ACC112 (cell line): ENCODE data around the gene CASR.
"Not testable (repeated sequence)": the region's sequence is repeated elsewhere in the genome, so short reads cannot be mapped to it uniquely, and the experiment has no call there.

Source experiments
- H2AFZ ChIP-seq: fragments of 200-600 bp; sonication (generic); one replicate; pipeline ENCODE4 v1.6.0; 2017; ENCODE audit warnings: antibody characterized with exemption, low read length; ENCODE audit not compliant: unreplicated experiment
- H3K27ac ChIP-seq: fragments of 200-600 bp; sonication (generic); 2 replicates; pipeline ENCODE4 v1.5.1; 2014; ENCODE audit warnings: low read depth, mild to moderate bottlenecking, antibody characterized with exemption, low read length, moderate library complexity
- H3K27me3 ChIP-seq: fragments of 200-600 bp; sonication (generic); 2 replicates; pipeline ENCODE4 v1.6.1; 2014; ENCODE audit warnings: mild to moderate bottlenecking, antibody characterized with exemption, low read length, moderate library complexity, mixed read lengths; ENCODE audit not compliant: insufficient read depth
- H3K36me3 ChIP-seq: fragments of 200-600 bp; sonication (generic); 2 replicates; pipeline ENCODE4 v1.6.1; 2016; ENCODE audit warnings: mild to moderate bottlenecking, antibody characterized with exemption, low read length, moderate library complexity, mixed read lengths; ENCODE audit not compliant: insufficient read depth
- H3K4me1 ChIP-seq: fragments of 200-600 bp; sonication (generic); one replicate; pipeline ENCODE4 v1.6.1; 2016; ENCODE audit warnings: low read length, mixed read lengths; ENCODE audit not compliant: insufficient read depth, unreplicated experiment, control insufficient read depth
- H3K4me3 ChIP-seq: fragments of 200-600 bp; sonication (generic); 2 replicates; pipeline ENCODE4 v1.5.1; 2014; ENCODE audit warnings: mild to moderate bottlenecking, low read depth, low read length
- H3K79me2 ChIP-seq: fragments of 200-600 bp; sonication (generic); one replicate; pipeline ENCODE4 v1.6.0; 2016; ENCODE audit warnings: low read length; ENCODE audit not compliant: control insufficient read depth, unreplicated experiment, insufficient read depth

The CASR gene

DNA sequence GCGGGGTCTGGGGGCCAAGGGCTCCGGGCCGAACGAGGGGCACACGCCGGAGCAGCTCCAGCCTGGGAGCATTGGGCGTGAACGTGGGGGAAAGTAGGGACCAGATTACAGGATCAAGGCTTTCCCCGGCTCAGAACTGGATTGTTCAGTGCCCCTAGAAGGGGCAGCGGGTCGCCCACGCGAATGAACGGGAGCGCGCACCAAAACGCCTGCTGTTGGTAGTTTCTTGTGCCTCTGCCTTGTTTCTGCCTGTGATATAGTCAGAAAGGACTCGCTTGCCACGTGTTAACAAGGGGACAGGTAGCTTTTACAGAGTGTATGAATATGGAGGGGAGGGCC is 1.1 kb downstream of the CASR start:
- H3K36me3 ChIP-seq: no peaks in the 10 kb centered on the region
- peaks cover 87% of the 10 kb centered on the region for H3K27me3 ChIP-seq
- H3K4me1 ChIP-seq: no peaks in the 10 kb centered on the region
- H3K27ac ChIP-seq: no peak overlapping the region
- H2AFZ ChIP-seq: no peak overlapping the region
- no peak overlapping the region for H3K4me3 ChIP-seq
- H3K79me2 ChIP-seq: no peaks in the 10 kb centered on the region

GRCh38 chr3:122186372-122186771 is 2.9 kb downstream of the CASR start:
- Histone ChIP-seq H3K4me1 (no peaks in the 10 kb centered on the region), H3K4me3 (no peak overlapping the region), H3K27me3 (peaks cover 85% of the 10 kb centered on the region), H2AFZ (no peak overlapping the region), H3K36me3 (no peaks in the 10 kb centered on the region), H3K79me2 (no peaks in the 10 kb centered on the region), H3K27ac (no peak overlapping the region)

DNA sequence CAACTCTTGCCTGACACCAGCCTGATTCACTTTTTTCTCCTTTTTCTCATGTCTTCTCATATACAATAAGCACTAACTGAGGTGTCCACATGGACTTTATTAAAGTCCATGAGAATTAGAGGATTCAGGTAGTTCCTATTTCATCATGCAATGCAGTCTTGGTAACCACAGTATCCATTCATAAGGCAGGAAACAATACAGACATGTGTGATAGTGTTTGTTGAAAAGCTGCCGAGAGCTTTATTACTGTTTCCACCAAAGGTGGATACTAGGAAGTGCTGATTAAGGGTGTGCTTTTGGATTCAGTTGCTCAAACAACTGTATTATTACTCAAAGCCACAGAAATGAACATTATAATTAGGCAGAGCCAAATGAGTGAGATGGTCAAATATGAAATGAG is 5.3 kb downstream of the CASR start:
- no peaks in the 10 kb centered on the region for H3K4me1 ChIP-seq
- no peak overlapping the region for H2AFZ ChIP-seq
- peaks cover 64% of the 10 kb centered on the region for H3K27me3 ChIP-seq
- no peak overlapping the region for H3K27ac ChIP-seq
- H3K36me3 ChIP-seq: no peaks in the 10 kb centered on the region
- no peaks in the 10 kb centered on the region for H3K79me2 ChIP-seq
- no peak overlapping the region for H3K4me3 ChIP-seq

GRCh38 chr3:122189357-122189756 is 5.9 kb downstream of the CASR start:
- Histone ChIP-seq H2AFZ (no peak overlapping the region), H3K4me3 (no peak overlapping the region), H3K36me3 (no peaks in the 10 kb centered on the region), H3K4me1 (no peaks in the 10 kb centered on the region), H3K27me3 (peaks cover 63% of the 10 kb centered on the region), H3K79me2 (no peaks in the 10 kb centered on the region), H3K27ac (no peak overlapping the region)

DNA sequence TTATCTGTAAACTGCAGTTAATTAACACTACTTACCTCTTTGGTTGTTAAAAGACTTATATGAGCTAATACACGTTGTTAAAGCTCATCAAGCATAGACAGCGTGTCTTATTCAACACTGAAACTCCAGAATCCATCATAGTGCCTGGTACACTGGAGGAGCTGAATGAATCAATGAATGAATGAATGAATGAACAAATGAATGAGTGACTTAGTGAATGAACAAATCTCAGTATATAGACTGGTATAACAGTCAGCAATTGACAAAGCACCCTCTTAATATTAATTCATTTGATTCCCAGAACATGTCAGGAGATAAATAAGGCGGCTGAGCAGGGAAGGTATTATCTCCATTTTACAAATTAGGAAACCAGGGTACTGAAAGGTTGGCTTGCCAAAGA is 7.1 kb downstream of the CASR start:
- no peak overlapping the region for H2AFZ ChIP-seq
- no peaks in the 10 kb centered on the region for H3K4me1 ChIP-seq
- no peak overlapping the region for H3K4me3 ChIP-seq
- no peaks in the 10 kb centered on the region for H3K36me3 ChIP-seq
- no peaks in the 10 kb centered on the region for H3K79me2 ChIP-seq
- peaks cover 52% of the 10 kb centered on the region for H3K27me3 ChIP-seq
- H3K27ac ChIP-seq: no peak overlapping the region

- H3K4me1 ChIP-seq: no peaks in the 10 kb centered on the region
- H3K4me3 ChIP-seq: no peak overlapping the region
- H3K27me3 ChIP-seq: peaks cover 9% of the 10 kb centered on the region
- no peak overlapping the region for H2AFZ ChIP-seq
- no peaks in the 10 kb centered on the region for H3K79me2 ChIP-seq
- no peak overlapping the region for H3K27ac ChIP-seq
- no peaks in the 10 kb centered on the region for H3K36me3 ChIP-seq
Observed at GRCh38 chr3:122198966-122199365, 15.5 kb downstream of the CASR start.

DNA sequence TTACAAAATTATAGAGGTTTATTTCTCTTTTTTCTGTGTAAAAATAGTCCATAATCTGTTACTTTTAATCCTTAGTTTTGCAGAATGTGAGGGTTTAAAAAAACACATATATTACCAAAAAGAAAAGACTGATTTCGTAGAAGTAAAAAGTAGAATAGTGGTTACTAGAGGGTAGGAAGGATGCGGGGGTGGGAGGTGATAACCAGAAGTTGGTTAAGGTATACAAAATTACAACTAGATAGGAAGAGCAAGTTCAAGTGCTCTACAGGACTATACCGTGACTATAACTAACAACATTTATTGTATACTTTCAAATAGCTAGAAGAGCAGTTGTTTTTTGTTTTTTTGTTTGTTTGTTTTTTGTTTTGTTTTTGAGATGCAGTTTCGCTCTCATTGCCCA is 16.1 kb downstream of the CASR start:
- H3K27me3 ChIP-seq: peaks cover 5% of the 10 kb centered on the region
- H3K79me2 ChIP-seq: no peaks in the 10 kb centered on the region
- H3K27ac ChIP-seq: no peak overlapping the region
- no peaks in the 10 kb centered on the region for H3K4me1 ChIP-seq
- no peak overlapping the region for H2AFZ ChIP-seq
- no peak overlapping the region for H3K4me3 ChIP-seq
- no peaks in the 10 kb centered on the region for H3K36me3 ChIP-seq

DNA sequence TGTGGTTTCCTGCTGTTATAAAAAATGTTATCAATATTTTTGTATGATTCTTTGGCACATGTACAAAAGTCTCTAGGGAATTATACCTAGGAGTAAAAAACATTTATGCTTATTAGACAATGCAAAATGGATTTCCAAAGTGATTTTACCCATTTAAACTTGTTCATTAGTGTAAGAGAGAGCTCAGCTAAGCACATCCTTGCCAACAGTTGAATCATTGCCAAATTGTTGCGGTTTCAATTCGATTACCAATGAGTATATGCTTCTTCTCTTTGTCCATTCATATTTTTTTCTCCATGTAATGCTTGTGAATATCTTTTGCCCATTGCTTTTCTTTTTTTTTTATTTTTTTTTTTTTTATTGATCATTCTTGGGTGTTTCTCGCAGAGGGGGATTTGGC is 17.2 kb downstream of the CASR start:
- Histone ChIP-seq H3K27me3 (peaks cover 5% of the 10 kb centered on the region), H2AFZ (no peak overlapping the region), H3K4me1 (no peaks in the 10 kb centered on the region), H3K4me3 (no peak overlapping the region), H3K27ac (no peak overlapping the region), H3K79me2 (no peaks in the 10 kb centered on the region), H3K36me3 (no peaks in the 10 kb centered on the region)

GRCh38 chr3:122201476-122201875 is 18.0 kb downstream of the CASR start:
- not testable (repeated sequence) for H3K79me2 ChIP-seq, H3K36me3 ChIP-seq, H3K4me1 ChIP-seq, H3K27ac ChIP-seq, H3K4me3 ChIP-seq, H2AFZ ChIP-seq
- H3K27me3 ChIP-seq: peaks cover 13% of the 10 kb centered on the region

- Histone ChIP-seq H3K4me3 (no peak overlapping the region), H3K36me3 (no peaks in the 10 kb centered on the region), H2AFZ (no peak overlapping the region), H3K27me3 (peaks cover 21% of the 10 kb centered on the region; the same call in 1 of the 2 replicates), H3K27ac (no peak overlapping the region), H3K4me1 (no peaks in the 10 kb centered on the region), H3K79me2 (no peaks in the 10 kb centered on the region)
Observed at GRCh38 chr3:122208579-122208978, 25.1 kb downstream of the CASR start.

- Histone ChIP-seq H3K27ac (no peak overlapping the region), H3K79me2 (no peaks in the 10 kb centered on the region), H3K27me3 (peaks cover 20% of the 10 kb centered on the region; the same call in 1 of the 2 replicates), H2AFZ (no peak overlapping the region), H3K36me3 (no peaks in the 10 kb centered on the region), H3K4me3 (no peak overlapping the region), H3K4me1 (no peaks in the 10 kb centered on the region)
Observed at GRCh38 chr3:122213650-122214049, 30.2 kb downstream of the CASR start.

DNA sequence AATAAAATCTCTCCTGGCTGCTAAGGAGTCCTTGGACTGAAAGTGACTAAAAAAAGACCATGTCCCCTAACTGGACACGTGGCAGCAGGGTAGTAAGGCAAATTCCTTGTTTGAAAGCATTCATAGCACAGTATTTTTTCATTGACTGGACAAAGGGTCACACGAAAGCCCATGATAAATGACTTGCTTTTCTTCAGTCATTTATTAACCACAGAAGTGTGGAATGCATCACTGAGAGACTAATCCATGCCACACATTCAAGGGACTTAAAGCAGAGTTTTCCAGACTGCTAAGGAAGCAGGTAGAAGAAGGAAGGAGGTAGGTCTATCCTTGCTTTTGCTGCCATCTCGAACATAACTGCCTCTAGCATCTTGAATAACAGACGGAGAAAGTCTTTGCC is 31.2 kb downstream of the CASR start:
- Histone ChIP-seq H3K4me1 (no peaks in the 10 kb centered on the region), H3K36me3 (no peaks in the 10 kb centered on the region), H3K27ac (no peak overlapping the region), H2AFZ (no peak overlapping the region), H3K79me2 (no peaks in the 10 kb centered on the region), H3K27me3 (peaks cover 24% of the 10 kb centered on the region; the same call in 1 of the 2 replicates), H3K4me3 (no peak overlapping the region)
